ENCODE results near the gene ALG8.

The ALG8 gene

DNA sequence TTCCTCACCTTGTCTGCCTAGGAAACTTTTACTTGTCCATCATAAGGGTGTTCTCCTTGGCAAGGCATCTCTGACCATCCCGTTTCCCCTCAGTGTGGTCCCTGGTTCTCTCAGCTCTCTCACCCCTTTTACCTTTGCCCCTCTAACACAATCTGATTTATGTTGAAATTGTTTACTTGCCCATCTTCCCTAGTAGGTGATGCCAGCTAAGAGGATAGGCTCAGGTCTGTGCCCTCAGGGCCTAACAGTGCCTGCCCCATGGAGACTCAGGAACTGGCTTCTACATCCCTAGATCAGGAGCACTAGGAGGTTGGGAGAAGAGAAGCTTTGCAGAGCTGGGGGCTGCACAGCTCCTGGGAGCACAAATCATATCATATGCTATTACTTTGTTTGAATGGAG is 21.1 kb upstream of the ALG8 start:
- DNase-seq (ENCODE audit: low read depth in 3 of 3, low spot score in 1 of 3) = no peak

DNA sequence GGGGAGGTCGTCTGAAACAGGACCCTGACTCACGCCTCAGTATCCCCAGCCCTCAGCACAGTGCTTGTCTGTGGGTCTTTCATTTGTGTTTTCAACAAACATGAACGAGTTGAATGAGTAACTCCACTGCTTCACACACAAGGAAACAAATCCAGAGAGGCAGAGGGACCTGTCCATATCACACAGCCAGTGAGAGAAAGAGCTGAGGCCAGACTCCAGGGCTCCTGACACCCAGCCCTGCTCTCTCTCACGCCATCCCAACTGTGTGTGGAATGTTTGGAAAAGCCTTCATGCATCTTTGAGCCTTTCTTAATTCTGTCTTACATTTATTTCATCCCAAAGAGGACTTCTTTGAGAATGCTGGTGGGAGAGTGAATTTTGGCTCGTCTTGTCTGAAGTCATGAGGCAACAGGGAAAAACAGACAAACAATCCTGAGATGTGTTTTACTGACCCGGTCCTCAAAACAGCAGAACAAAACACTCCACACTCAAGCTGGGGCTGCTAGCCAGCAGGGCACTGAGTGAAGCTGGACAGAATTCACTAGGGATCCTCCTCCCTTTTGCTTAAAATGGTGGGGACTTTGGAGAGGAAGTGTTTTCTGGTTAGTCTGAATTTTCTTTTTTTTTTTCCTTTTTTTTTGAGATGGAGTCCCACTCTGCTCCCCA is 19.7 kb upstream of the ALG8 start:
- DNase-seq (ENCODE audit: low read depth in 3 of 3, low spot score in 1 of 3) = no peak

DNA sequence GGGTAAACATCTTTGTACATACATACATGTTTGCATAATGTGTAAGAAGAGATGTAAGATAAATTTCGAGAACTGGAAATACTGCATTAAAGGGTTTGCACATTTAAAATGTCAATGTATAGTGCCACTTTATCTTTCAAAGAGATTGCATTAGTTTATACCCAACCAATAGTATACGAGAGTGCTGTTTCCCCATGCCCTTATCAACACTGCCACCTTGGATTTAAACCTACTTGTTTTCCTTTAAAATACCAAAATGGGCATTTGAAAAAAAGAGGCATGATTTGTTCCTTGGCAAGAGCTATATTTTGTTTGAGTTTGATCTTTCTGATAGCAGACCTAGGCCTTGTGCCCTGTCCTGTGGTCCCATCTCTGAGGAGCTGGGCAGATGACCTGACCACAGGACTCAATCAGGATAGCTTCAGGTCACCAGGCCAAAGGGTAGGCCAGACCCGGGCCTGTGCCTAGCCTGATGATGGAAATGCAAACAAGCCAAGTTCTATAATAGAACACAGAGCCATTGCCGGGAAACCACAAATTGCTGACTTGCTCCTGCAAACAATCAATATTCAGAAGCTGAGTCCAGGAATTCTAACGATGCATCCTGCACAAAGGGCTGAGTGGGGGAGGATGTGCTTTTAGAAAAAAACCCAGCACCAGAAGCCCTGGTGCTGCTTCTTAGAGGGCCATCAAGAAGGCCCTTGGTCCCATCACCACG is 16.9 kb upstream of the ALG8 start:
- DNase-seq (ENCODE audit: low read depth in 3 of 3, low spot score in 1 of 3) = no peak

DNA sequence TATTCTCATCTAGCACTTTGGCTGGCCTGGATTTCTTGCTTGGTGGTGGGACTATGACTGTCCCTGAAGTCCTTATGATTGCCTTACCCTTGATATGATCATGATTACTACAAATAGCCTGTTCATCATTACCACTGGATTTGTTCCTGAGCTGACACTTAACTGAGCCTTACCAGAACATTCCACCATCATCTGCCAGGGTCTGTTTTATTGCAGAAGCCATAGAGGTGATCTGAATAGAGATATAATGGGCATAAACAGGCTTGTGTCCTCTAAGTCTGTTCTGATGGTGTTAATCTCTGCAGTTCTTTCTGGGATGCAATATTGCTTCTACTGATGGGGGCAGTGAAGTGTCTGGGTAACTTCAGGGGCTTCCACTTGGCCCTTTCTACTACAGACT is 12.4 kb upstream of the ALG8 start:
- DNase-seq (ENCODE audit: low read depth in 3 of 3, low spot score in 1 of 3) = no peak

DNA sequence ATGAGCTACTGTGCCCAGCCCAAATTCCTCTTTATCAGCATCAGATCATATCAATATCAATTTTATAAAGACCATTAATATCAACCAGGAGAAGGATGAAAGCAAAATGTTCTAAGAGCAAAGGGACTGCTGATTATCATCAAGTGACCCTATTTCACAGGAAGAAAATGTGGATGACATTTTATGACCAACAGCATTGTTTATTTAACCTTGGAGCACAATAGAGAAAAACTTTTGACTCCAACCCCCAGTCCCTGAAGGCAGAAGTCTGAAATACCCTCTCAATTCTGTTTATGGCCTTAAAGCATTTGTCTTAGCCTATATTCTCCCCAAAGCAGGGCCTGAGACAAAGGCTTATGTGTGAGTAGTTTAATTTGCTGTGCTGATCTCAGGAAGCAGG is 11.3 kb upstream of the ALG8 start:
- no peak for DNase-seq (ENCODE audit: low read depth in 3 of 3, low spot score in 1 of 3)

DNA sequence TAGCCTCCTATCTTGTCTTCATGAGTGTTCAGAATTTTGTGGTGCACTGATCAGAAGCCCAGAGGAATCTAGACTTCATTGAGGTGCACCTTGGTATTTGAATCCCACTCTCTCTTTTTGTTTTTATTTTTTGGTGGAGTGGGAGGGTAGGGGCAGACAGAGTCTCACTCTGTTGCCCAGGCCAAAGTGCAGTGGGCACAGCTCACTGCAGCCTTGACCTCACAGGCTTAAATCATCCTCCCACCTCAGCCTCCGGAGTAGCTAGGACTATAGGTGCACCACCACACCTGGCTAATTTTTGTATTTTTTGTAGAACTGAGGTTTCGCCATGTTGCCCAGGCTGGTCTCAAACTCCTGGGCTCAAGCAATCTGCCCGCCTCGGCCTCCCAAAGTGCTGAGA is 10.9 kb upstream of the ALG8 start:
- no peak for DNase-seq (ENCODE audit: low read depth in 3 of 3, low spot score in 1 of 3)

DNA sequence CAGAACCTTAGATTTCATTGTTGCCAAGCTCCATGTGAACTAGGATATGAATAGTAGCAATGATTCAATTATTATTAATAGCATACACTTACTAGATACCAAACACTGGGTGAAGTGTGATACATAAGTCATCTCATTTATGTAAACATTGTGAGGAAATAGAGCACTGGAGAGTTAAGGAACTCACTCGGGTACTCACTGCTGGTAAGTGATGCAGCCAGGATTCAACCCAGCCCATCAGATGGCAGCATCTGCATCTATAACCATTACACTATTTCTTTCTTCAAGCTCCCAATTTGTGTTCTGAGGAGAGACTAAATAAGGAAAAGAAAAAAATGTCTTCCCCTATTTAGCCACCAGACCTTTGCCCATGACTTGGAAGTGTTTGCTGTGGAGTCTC is 10.2 kb upstream of the ALG8 start:
- no peak for DNase-seq (ENCODE audit: low read depth in 3 of 3, low spot score in 1 of 3)

DNA sequence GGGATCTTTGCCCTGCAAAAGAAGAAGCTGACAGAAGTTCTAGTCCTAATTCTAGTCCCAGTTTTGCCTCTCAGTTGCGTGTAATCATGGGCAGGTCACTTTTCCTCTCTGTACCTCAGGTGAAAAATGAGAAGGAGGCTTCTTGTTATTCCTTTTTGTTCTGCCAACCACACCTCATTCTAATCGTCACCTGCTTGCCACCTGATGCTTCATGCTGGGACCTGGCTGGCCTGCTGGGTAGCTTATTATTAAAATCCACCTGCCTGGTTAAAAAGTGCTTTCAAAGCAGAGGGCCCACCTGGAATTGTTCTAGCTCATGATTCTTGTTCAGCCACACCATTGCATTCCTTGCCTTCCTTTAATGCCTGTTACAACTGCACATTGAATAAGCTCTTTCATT is 8.4 kb upstream of the ALG8 start:
- no peak for DNase-seq (ENCODE audit: low read depth in 3 of 3, low spot score in 1 of 3)

DNA sequence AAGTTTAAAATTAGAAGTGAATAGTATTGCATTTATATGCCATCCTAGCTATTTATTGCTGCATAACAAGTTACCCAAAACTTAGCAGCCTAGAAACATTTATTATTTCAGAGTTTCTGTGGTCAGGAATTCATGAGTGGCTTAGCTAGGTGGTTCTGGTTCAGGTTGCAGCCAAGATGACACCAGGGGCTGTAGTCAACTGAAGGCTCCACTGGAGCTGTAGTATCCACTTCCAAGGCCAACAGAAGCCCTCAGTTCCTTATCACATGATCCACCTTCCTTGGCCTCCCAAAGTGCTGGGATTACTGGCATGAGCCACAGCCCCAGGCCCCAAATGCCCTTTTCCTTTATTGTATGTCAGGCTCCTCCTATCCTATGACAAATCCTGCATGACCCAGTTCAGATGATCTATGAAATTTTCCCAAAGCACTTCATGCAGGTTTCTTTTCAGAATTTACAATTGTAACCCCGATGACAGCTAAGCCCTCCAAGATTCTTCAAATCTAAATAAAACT is 6.1 kb upstream of the ALG8 start:
- no peak for DNase-seq (ENCODE audit: low read depth in 3 of 3, low spot score in 1 of 3)

DNA sequence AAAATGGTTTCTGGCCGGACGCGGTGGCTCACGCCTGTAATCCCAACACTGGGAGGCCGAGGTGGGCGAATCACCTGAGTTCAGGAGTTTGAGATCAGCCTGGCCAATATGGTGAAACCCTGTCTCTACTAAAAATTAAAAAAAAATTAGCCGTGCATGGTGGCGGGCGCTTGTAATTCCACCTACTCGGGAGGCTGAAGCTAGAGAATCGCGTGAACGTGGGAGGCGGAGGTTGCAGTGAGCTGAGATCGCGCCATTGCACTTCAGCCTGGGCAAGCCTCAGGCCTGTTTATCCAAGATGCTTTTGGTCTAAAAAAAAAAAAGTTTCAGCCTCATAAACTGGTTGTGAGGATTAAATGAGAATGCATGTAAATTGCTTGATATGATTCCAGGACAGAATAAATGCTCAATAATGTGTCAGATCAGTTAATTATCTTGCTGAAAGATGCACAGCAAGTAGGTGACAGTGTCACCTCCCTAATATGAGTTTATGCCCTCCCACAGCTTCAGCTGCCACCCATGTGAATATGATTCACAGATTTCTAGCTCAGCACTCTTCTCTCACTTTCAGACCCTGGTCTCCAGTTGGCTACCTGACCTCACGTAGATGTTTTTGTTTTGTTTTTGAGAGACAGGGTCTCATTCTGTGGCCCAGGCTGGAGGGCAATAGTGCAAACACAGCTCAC is 1.1 kb upstream of the ALG8 start:
- no peak for DNase-seq (ENCODE audit: low read depth in 3 of 3, low spot score in 1 of 3)

DNA sequence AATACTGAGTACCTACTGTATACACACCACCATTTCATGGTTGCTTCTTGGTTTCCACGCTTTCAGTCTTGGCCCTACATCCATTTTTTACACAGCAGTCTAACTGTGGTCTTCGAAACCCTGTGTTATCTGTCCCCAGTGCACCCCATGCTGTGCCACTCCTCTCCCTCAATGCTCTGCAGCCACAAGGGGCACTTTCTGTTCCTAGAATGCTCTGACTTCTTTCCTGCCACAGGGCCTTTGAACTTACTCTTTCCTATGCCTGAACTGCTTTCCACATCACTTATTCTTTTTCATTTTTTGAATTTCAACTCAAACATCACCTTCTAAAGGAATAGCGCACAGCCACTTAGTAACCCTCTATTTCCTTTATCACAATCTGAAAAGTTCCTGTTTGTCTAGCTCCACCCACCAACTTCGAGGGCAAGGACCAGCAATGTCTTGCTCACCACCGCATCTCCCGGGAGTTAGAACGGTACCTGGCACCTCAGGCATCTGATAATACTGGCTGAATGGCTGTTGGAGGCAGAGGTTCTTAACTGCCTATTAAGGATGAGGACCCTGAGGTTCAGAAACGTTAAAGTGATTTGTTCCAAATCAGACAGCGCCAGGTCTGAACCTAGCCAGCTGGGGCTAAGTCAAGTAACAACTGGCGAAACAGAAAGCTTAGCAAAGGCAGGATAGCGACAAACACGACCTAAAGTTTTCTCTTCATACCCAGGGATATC is 568 bp downstream of the ALG8 start:
- peak in 1 of 3 donors; percentile 27 for DNase-seq (ENCODE audit: low read depth in 3 of 3, low spot score in 1 of 3)

DNA sequence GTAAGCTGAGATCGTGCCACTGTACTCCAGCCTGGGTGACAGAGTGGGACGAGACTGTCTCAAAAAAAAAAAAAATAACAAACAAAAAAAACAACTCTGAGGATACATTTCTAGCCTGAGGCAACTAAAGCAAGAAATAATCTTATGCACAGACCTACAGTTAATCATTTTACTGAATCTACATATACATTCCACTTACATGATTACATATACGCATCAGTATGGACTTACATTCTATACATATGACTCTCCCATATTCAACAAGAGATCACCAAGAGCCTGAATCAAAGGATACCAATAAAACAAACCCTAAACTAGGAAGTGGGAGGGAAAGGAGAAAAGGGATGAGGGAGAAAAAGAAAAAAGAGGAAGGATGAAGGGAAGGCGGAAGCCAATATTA is 1.1 kb downstream of the ALG8 start:
- DNase-seq (ENCODE audit: low read depth in 3 of 3, low spot score in 1 of 3) = no peak

DNA sequence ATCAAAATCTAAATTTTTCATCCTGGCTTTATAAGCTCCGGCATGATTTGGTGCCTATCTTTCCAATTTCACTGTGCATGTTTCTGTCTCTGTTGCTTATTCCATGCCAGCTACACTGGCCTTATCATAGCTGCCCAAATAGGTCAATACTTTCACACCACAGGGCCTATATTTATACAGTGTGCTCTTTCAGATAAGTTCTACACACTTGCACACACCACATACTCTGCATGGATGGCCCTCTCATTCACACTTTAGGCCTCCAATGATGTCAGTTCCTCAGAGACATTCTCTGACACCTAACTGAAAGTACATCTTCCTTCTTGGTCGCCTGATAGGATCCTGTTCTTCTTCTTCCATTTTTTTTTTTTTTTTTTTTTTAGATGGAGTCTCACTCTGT is 7.0 kb downstream of the ALG8 start:
- DNase-seq (ENCODE audit: low read depth in 3 of 3, low spot score in 1 of 3) = no peak

DNA sequence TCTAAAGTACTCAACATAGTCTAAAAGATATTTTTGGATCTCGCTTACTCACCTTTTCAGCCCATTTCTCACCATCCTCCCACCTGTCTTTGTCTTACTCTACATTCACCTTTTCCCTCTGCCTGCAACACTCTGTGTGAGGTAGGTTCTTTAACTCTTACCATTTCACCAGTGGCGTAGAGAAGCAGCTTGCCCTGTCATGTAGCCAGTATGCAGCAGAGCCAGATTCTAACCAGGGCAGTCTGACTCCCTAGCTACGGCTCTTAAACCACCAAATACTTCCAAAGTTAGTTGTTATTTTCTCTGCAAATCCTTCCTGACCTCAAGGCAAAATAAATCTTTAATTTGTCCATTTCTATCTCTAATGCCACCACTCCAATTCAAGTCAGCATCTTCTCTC is 7.5 kb downstream of the ALG8 start:
- DNase-seq (ENCODE audit: low read depth in 3 of 3, low spot score in 1 of 3) = no peak

DNA sequence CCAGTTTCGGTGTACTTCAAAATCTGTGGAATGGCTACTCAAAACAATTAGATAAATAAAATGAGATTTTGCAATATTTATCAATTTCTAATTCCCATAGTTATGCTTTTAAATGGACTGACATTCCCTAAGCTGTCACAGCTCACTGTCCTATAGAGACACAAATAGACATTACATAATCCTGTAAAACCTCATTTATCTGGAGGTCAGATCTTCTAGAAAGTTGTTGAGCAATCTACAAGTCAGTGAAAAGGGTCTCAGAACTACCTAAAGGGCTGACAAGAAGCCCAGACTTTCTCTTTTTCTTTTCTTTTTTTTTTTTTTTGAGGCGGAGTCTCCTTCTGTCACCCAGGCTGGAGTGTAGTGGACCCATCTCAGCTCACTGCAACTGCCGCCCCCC is 12.0 kb downstream of the ALG8 start:
- no peak for DNase-seq (ENCODE audit: low read depth in 3 of 3, low spot score in 1 of 3)

DNA sequence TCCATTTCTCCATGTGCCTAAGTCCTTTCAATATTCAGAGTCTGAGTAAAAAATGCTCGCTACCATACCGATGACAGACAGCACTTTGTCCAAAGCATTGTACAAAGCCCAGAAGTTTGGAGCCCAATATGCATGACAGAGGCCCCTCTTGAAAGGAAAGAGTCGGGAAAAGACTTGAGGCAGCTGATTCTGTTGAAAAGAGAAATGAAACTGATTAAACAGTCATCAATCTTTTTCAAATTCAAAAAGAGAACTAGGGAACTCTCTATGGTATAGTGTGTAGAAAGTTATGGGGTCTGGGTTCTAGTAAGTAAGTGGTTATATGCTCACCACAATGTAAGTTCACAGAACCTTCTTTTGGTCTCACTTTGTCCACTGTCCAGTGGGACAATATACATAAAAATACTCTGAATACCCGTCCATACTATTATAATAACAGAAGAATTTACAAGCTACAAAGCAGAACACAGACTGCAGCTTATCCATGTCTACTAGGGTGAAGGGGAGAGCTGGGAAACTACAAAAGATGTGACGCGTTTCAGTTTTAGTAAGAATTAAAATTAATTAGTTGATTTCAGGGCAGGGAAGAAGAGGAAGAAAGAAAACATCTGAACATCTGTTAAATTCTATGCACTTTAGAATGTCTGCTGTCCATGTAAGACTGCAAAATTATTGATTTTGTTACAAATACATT is 26.7 kb downstream of the ALG8 start:
- no peak for DNase-seq (ENCODE audit: low read depth in 3 of 3, low spot score in 1 of 3)

DNA sequence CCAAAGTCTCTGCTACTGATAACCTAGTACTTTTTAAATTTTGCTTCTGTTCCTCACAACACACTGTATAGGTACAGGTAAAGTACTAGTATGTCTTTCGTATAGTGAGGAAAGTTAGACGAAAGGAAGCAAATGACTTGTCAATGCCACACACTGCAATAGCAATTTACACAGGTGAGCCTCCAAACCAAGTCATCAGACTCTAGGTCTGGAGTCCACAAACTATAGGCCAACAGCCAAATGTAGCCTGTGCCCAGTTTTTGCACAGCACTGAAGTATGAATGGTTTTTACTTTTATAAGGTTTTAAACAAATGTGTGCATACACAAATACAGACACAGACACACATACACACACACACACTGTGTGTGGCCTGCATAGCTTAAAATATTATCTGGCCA is 28.1 kb downstream of the ALG8 start:
- no peak for DNase-seq (ENCODE audit: low read depth in 3 of 3, low spot score in 1 of 3)

DNA sequence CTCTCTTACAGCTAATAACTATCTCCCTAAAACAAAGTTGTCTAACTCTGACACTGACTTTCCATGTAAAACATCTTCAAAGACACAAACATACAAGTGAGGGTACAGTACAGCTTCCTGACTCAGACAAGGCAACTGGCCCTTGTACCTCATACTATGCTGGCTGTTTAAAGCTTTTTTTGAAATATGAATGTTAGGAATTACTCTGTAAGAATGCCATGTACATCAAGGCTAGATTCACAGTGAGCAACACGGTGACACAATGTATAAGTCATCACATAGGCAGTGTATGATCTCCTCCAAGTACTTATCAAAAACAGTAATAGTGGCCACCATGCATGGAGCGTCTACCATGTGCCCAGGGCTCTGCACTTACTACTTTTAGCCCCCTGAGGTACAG is 28.6 kb downstream of the ALG8 start:
- DNase-seq (ENCODE audit: low read depth in 3 of 3, low spot score in 1 of 3) = no peak

DNA sequence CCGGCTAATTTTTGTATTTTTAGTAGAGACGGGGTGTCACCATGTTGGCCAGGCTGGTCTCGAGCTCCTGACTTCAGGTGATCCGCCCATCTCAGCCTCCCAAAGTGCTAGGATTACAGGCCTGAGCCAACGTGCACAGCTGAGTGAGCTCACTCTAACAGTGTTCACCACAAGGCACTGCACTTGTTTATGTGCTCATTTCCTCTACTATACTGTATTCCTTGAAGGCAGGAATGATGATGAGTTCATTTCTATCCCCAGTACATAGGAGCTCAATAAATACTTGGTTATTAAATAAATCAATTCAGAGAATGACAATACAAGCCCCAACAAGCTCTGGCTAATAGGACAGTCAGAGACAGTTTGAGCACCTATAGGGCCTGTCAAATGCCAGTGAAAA is 29.1 kb downstream of the ALG8 start:
- DNase-seq (ENCODE audit: low read depth in 3 of 3, low spot score in 1 of 3) = no peak

DNA sequence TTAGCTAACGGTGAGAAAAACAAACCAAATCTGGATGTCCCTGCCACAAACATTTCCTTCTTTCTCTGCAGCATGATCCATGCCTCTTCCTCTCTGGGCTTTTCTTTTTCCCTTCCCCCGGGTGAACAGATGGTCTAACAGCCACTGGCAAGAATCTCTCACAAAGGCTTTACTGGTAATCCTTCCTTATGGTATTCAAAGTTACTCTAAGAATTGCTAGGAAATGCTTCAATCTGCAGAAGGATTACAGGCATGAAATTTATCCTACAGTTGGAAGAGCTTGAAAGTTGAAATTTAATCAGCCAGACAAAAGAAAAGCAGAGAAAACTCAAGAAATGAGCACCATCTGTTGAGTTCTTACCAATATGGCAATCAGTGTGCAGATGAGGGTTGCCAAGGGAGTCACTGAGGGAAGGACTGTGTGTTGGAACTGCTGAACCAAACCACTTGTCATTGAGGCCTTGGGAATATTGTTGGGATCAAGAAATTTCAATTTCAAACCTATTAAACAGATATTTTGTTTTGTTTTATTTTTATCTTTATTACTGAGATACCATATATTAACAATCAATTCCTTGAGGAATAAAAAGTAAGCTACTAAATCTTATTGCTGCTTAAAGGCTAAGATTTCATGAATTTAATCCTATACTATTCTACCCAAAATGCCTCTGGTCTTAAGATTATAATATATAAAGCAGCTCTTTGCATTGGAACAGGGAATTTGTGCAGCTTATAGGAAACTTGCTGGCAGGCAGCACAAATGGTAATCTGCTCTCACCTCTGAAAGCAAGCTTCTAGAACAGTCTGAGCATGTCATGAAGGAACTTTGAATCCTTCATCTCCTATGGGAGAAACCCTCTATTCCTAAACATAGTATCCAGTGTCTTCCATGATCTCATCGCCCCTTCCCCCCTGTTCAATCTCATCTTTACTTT is 30.1 kb downstream of the ALG8 start:
- DNase-seq (ENCODE audit: low read depth in 3 of 3, low spot score in 1 of 3) = no peak
